K562 (cell line): ENCODE results near the gene IDH2. TPM values are rescaled to one million over a fixed set of nuclear protein-coding genes. Genes with fewer than 3 reads are reported as not detected.
A peak's percentile ranks its signal among the peaks of the same experiment; 100 is the strongest.

Source experiments
- ATAC-seq: fragments of 200-7000 bp; cut with Tn5 transposase; 3 replicates; pipeline ENCODE4 v1.9.1; 2020; ENCODE audit warnings: moderate library complexity
- BruUV-seq: library from RNA; stranded (reverse); fragments of 400-500 nt; replicated peaks from 2 replicates; lab custom pipeline; 2021; lab: Mats Ljungman, UMichigan
- CTCF ChIA-PET: fragments of 300-600 bp; formaldehyde crosslinking; extraction: SDS; loops from one replicate; lab custom pipeline; 2021; ENCODE audit warnings: low intra/inter-chr PET ratio; lab: Yijun Ruan, JAX
- POLR2A ChIA-PET: fragments of 300-600, 350-650 bp; sonication (Branson Sonifier 250); formaldehyde crosslinking; extraction: SDS; loops from one replicate; lab custom pipeline; 2021; ENCODE audit warnings: antibody characterized with exemption, inconsistent platforms; lab: Yijun Ruan, JAX
- DNase-seq, 4 experiments: peaks; one replicate each; pipeline versions ENCODE4 v3.0.0 to v3.0.0-alpha.2; 2011 to 2018; ENCODE audit warnings: low spot score in 3 of 4, mixed read lengths in 3 of 4; ENCODE audit errors: extremely low read depth in 1 of 4
- FAIRE-seq: peaks from 2 replicates; lab custom pipeline; 2011; peaks lifted over from hg19 to GRCh38; lab: Jason Lieb, UNC
- H2AFZ ChIP-seq: 2 replicates; pipeline ENCODE4 v1.6.0; 2011; ENCODE audit warnings: low read depth, low read length, control low read depth, inconsistent platforms
- H3K27ac ChIP-seq: fragments of 200-600 bp; 3 replicates; pipeline ENCODE4 v1.8.0; 2011; ENCODE audit warnings: low read depth, mild to moderate bottlenecking, control low read depth, inconsistent platforms, low read length, moderate library complexity, mixed read lengths; ENCODE audit errors: extremely low read depth
- H3K27me3 ChIP-seq, 2 experiments: fragments of 300-600 bp in 1 of 2; 2 replicates in 1 of 2; 3 replicates in 1 of 2; pipeline versions ENCODE4 v1.6.0 to v1.8.0; 2011; ENCODE audit warnings: inconsistent platforms in 2 of 2, low read length in 2 of 2, mild to moderate bottlenecking in 1 of 2, mixed read lengths in 1 of 2, moderate library complexity in 1 of 2; ENCODE audit not compliant: control insufficient read depth in 2 of 2, insufficient read depth in 2 of 2
- H3K36me3 ChIP-seq: fragments of 300-600 bp; 3 replicates; pipeline ENCODE4 v1.8.0; 2011; ENCODE audit warnings: mild to moderate bottlenecking, low read length, inconsistent platforms; ENCODE audit not compliant: control insufficient read depth, insufficient read depth
- H3K4me1 ChIP-seq, 2 experiments: fragments of 200-600 bp in 1 of 2; replicated peaks in 1 of 2; 2 replicates in 1 of 2; 3 replicates in 1 of 2; pipeline versions ENCODE4 v1.5.1 to v1.8.0; 2011; ENCODE audit warnings: inconsistent platforms in 2 of 2, low read length in 2 of 2, mild to moderate bottlenecking in 1 of 2, mixed read lengths in 1 of 2, moderate library complexity in 1 of 2; ENCODE audit not compliant: control insufficient read depth in 2 of 2, insufficient read depth in 2 of 2
- H3K4me2 ChIP-seq: 2 replicates; pipeline ENCODE4 v1.6.1; 2011; ENCODE audit warnings: low read length, control low read depth, inconsistent platforms, mixed read lengths; ENCODE audit not compliant: insufficient read depth
- H3K4me3 ChIP-seq: fragments of 200-600 bp; sonication (generic), shearing (Covaris generic); 2 replicates; pipeline ENCODE4 v1.5.1; 2016; ENCODE audit warnings: control low read depth, inconsistent platforms
- H3K79me2 ChIP-seq: fragments of 200-600 bp; 3 replicates; pipeline ENCODE4 v1.8.0; 2011; ENCODE audit warnings: low read length, inconsistent platforms; ENCODE audit not compliant: control insufficient read depth, insufficient read depth
- H3K9ac ChIP-seq, 2 experiments: 2 replicates each; pipeline versions ENCODE4 v1.6.0 to v1.6.1; 2011; ENCODE audit warnings: low read depth in 2 of 2, low read length in 2 of 2, control low read depth in 1 of 2, inconsistent platforms in 1 of 2, mild to moderate bottlenecking in 1 of 2, mixed read lengths in 1 of 2; ENCODE audit not compliant: insufficient read depth in 1 of 2
- H3K9me1 ChIP-seq: one replicate; pipeline ENCODE4 v1.6.0; 2011; ENCODE audit warnings: inconsistent platforms, mild to moderate bottlenecking, low read length, moderate library complexity; ENCODE audit not compliant: control insufficient read depth, insufficient read depth
- H3K9me3 ChIP-seq: replicated peaks from 2 replicates; pipeline ENCODE4 v1.5.1; 2011; ENCODE audit warnings: low read depth, low read length, inconsistent platforms; ENCODE audit not compliant: control insufficient read depth, insufficient read depth
- H4K20me1 ChIP-seq: replicated peaks from 2 replicates; pipeline ENCODE4 v1.6.1; 2011; ENCODE audit warnings: low read length, inconsistent platforms, mixed read lengths; ENCODE audit not compliant: control insufficient read depth, insufficient read depth
- DDX20 ChIP-seq: fragments of 450-650 bp; IDR thresholded peaks from 2 replicates; pipeline ENCODE4 v1.6.1; 2016; ENCODE audit warnings: missing genetic modification characterization, low read depth, mild to moderate bottlenecking, missing compliant biosample characterization, moderate library complexity
- MTF1 ChIP-seq: fragments of 250-450 bp; sonication (Bioruptor Pico); IDR thresholded peaks from 2 replicates; pipeline ENCODE4 v1.9.0; 2021; ENCODE audit warnings: moderate library complexity, mild to moderate bottlenecking, inconsistent platforms, borderline replicate concordance
- NR4A1 ChIP-seq, 2 experiments: fragments of 250-450 bp in 1 of 2; fragments of 450-650 bp in 1 of 2; sonication (Bioruptor Pico) in 1 of 2; IDR thresholded peaks; 2 replicates each; pipeline versions ENCODE4 v1.4.0 to v1.6.1; 2016 to 2020; ENCODE audit warnings: mild to moderate bottlenecking in 2 of 2, missing compliant biosample characterization in 1 of 2, missing genetic modification characterization in 1 of 2, moderate library complexity in 1 of 2
- PBX2 ChIP-seq, 2 experiments: IDR thresholded peaks in 1 of 2; conservative IDR thresholded peaks in 1 of 2; 2 replicates each; pipeline ENCODE4 v1.6.1; 2016; ENCODE audit warnings: low read depth in 2 of 2, mild to moderate bottlenecking in 1 of 2, missing compliant biosample characterization in 1 of 2, missing genetic modification characterization in 1 of 2, moderate library complexity in 1 of 2
- ZKSCAN3 ChIP-seq: fragments of 250-450 bp; sonication (Bioruptor Pico); IDR thresholded peaks from 2 replicates; pipeline ENCODE4 v1.4.0; 2020
- WGBS: fragments of 100-300 bp; shearing (Covaris generic); methylation state at CpG from one replicate; pipeline ENCODE4 v1.1.6; 2016; ENCODE audit warnings: low coverage, mixed read lengths; ENCODE audit not compliant: insufficient coverage; ENCODE audit errors: missing lambda C conversion rate; 5-methylcytosine and 5-hydroxymethylcytosine counted together
- in situ Hi-C: fragments of 300-500 bp; cut with MboI; formaldehyde crosslinking; loops from 4 replicates; pipeline ENCODE4 v1.15.0; 2018; ENCODE audit warnings: inconsistent platforms, mixed read lengths
- intact Hi-C: fragments of 100-400 bp; cut with micrococcal nuclease; formaldehyde crosslinking; loops from 2 replicates; pipeline ENCODE4 v1.14.2; 2022
- polyA plus RNA-seq, 8 experiments: library from polyadenylated mRNA; depleted of rRNA in 4 of 8; stranded (reverse) in 5 of 8; unstranded in 3 of 8; fragments of >200 nt; fragmentation: Nextera tagmentation in 2 of 8; fragmentation: Illumina TruSeq in 1 of 8; extraction: Ambion mirVana in 2 of 8; extraction: Trizol in 1 of 8; gene quantifications; 2 replicates each; pipeline versions ENCODE4 v1.2.1 to v1.2.3, GENCODE V29; 2011 to 2014; ENCODE audit warnings: inconsistent platforms in 1 of 8, missing spikeins in 1 of 8
- total RNA-seq, 7 experiments: library from RNA; depleted of rRNA in 6 of 7; stranded (reverse); fragments of >200 nt in 6 of 7; fragmentation: Illumina TruSeq in 2 of 7; extraction: Trizol in 2 of 7; gene quantifications; 2 replicates each; pipeline versions ENCODE4 v1.2.1 to v1.2.3, GENCODE V29; 2011 to 2021; ENCODE audit warnings: low replicate concordance in 1 of 7

Gene IDH2
- total and polyA plus RNA-seq, 9 of the 15 experiments (the other 6 are each of a cell fraction or from before 2014, with no cell fraction given) = 0.70 to 99.9 (median 59.2) TPM

GRCh38 chr15:90046911-90047392 lies 55.3 kb downstream of the IDH2 start:
- DNase-seq = no peak
- POLR2A ChIA-PET = no interaction called here
- intact Hi-C loops = no loop called here
- no peaks in the 10 kb centered on the region for H3K36me3 ChIP-seq
- H3K27ac ChIP-seq = no peak overlapping the region
- BruUV-seq = no TSS peak
- no peak for TF ChIP-seq DDX20 (tag)
- H3K27me3 ChIP-seq = no peaks in the 10 kb centered on the region
- H3K4me2 ChIP-seq = no peak overlapping the region
- in situ Hi-C loops = no loop called here
- no peak overlapping the region for H2AFZ ChIP-seq
- no peak for FAIRE-seq
- H3K4me1 ChIP-seq = peaks cover 11 to 36% of the 10 kb centered on the region in 2 experiments; a peak in 4 of 5 replicates
- WGBS = 74% methylated on average over 12 of the region's 12 CpGs
- no peak overlapping the region for H3K9ac ChIP-seq
- H3K79me2 ChIP-seq = no peaks in the 10 kb centered on the region
- no peak overlapping the region for H3K4me3 ChIP-seq
- no peaks in the 10 kb centered on the region for H3K9me3 ChIP-seq
- no peak for ATAC-seq
- no peaks in the 10 kb centered on the region for H3K9me1 ChIP-seq
- CTCF ChIA-PET = no interaction called here
- H4K20me1 ChIP-seq = peaks cover 7% of the 10 kb centered on the region; the same call in 1 of the 2 replicates

- CTCF ChIA-PET = no interaction called here
- in situ Hi-C loops = no loop called here
- 0 out of 4 replicates have a peak overlapping the region, but pooled peaks of 1 of the 2 experiments have one; percentile 31 for H3K9ac ChIP-seq
- no peaks in the 10 kb centered on the region for H3K36me3 ChIP-seq
- WGBS = 44% methylated on average over 5 of the region's 7 CpGs
- no peak overlapping the region for H3K4me2 ChIP-seq
- peaks cover 11 to 36% of the 10 kb centered on the region in 2 experiments; a peak in 4 of 5 replicates for H3K4me1 ChIP-seq
- no peaks in the 10 kb centered on the region for H3K79me2 ChIP-seq
- H3K9me3 ChIP-seq = no peaks in the 10 kb centered on the region
- H3K4me3 ChIP-seq = no peak overlapping the region
- no peak overlapping the region for H3K27ac ChIP-seq
- no peak for FAIRE-seq
- no peak for ATAC-seq
- BruUV-seq = no TSS peak
- intact Hi-C loops = no loop called here
- H4K20me1 ChIP-seq = peaks cover 7% of the 10 kb centered on the region; the same call in 1 of the 2 replicates
- H2AFZ ChIP-seq = no peak overlapping the region
- H3K9me1 ChIP-seq = no peaks in the 10 kb centered on the region
- no peak for DNase-seq
- POLR2A ChIA-PET = interaction anchor here (0.6 kb wide), 2 partner anchors 11 to 271 kb away, joined by 3 read pairs; no protein-coding TSS in a partner anchor
- no peaks in the 10 kb centered on the region for H3K27me3 ChIP-seq
- TF ChIP-seq ZKSCAN3 (CRISPR knock-in tag) (no peak), NR4A1 (CRISPR knock-in tag; IDR thresholded peaks at IDR 0.05) (no peak), NR4A1 (tag; IDR thresholded peaks at IDR 0.05) (no peak), PBX2 (CRISPR knock-in tag; IDR thresholded peaks at IDR 0.05; ENCODE audit: low read depth) (no peak), PBX2 (tag; conservative IDR thresholded peaks at IDR 0.05; ENCODE audit: low read depth) (no peak), MTF1 (no peak)
Observed at GRCh38 chr15:90046289-90046688, 56.0 kb downstream of the IDH2 start.
